Fibroblast of mammary gland (primary cell): ENCODE results near the gene PTGER4.

Experiments used
- DNase-seq: peaks from one replicate; pipeline ENCODE4 v3.0.0-alpha.2; 2010; ENCODE audit warnings: low read depth
- H3K4me3 ChIP-seq: 2 replicates; pipeline ENCODE4 v1.5.1; 2011; ENCODE audit warnings: low read depth, mild to moderate bottlenecking, low read length, moderate library complexity; ENCODE audit not compliant: control insufficient read depth
- TF ChIP-seq, protein P1 (sequence below): conservative IDR thresholded peaks from 2 replicates; pipeline ENCODE4 v1.5.1; 2011; ENCODE audit warnings: low read depth, low read length, inconsistent platforms; ENCODE audit not compliant: control insufficient read depth, insufficient read depth

Gene PTGER4

DNA sequence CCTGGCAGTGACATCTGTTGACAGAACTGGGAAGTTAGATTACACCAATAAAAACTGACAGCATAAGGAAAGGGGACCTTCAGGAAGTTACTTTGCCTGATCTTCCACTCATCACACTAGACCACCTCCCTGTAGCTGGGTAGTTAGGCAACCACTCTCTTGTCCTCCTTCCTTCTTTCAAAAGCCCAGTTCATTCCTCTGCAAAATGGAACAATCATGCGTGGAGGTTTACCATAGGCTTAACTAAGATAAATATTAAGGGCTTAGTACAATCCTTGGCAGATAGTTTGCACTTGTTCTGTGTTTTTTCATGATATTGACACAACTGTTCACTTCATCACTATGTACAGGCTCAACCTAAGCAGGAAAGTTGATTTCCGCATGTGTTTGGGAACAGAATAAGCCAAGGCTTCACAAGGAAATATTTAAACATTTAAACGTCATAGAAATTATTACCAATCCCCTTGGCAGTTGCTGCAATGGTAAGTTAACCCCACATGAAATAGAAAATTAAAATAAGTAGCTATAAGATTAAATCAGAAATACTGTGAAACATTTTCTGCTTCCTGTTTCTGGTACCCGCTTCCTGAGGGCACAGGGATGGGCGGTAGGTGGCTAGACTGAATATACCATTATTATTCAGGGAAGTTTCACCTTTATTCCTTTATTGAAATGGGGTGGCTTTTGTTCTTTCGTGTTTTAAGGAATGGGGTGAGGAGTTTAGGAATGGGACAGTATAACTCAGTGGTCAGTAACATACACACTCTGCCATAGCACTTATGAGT, 9.9 kb upstream of the PTGER4 start:
- TF ChIP-seq, protein P1, sequence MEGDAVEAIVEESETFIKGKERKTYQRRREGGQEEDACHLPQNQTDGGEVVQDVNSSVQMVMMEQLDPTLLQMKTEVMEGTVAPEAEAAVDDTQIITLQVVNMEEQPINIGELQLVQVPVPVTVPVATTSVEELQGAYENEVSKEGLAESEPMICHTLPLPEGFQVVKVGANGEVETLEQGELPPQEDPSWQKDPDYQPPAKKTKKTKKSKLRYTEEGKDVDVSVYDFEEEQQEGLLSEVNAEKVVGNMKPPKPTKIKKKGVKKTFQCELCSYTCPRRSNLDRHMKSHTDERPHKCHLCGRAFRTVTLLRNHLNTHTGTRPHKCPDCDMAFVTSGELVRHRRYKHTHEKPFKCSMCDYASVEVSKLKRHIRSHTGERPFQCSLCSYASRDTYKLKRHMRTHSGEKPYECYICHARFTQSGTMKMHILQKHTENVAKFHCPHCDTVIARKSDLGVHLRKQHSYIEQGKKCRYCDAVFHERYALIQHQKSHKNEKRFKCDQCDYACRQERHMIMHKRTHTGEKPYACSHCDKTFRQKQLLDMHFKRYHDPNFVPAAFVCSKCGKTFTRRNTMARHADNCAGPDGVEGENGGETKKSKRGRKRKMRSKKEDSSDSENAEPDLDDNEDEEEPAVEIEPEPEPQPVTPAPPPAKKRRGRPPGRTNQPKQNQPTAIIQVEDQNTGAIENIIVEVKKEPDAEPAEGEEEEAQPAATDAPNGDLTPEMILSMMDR: no peak
- no peak for DNase-seq
- H3K4me3 ChIP-seq: no peak overlapping the region

DNA sequence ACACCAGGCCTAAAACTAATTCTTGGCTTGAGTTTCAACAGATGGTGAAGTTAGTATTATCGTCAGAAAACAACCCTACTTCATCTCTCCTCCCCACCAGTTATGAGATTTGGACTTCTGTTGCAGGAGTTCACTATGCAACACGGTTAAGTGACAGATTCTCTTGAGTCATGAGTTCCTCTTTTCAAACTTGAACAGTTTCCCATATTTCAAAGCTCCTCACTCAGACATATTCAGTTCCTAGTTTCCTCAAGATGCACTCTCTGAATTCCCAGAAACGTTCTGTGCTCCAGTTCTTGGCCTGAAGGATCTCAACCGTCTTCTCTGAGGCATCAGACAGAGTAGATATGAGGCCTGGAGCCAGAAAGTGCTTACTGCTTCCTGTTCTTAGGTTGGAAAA, 7.3 kb upstream of the PTGER4 start:
- TF ChIP-seq, protein P1: no peak
- H3K4me3 ChIP-seq: no peak overlapping the region
- DNase-seq: no peak

- no peak overlapping the region for H3K4me3 ChIP-seq
- TF ChIP-seq, protein P1: no peak
- DNase-seq: no peak
Measured at GRCh38 chr5:40674661-40675235, 5.0 kb upstream of the PTGER4 start.

- TF ChIP-seq, protein P1: no peak
- H3K4me3 ChIP-seq: no peak overlapping the region
- DNase-seq: no peak
Measured at GRCh38 chr5:40675396-40676133, 4.2 kb upstream of the PTGER4 start.

- TF ChIP-seq, protein P1: no peak
- peak overlapping the region; percentile 2 for H3K4me3 ChIP-seq
- DNase-seq: peak; percentile 86
Measured at GRCh38 chr5:40676613-40677343, 2.9 kb upstream of the PTGER4 start.

- TF ChIP-seq, protein P1: no peak
- no peak for DNase-seq
- H3K4me3 ChIP-seq: peak overlapping the region; percentile 2
Measured at GRCh38 chr5:40677456-40677855, 2.3 kb upstream of the PTGER4 start.
